ENCODE data around the gene KLHL17. TPM values are rescaled to one million over a fixed set of nuclear protein-coding genes. Genes with fewer than 3 reads are reported as not detected.

Gene KLHL17
- total RNA-seq, 1 experiment from 2014 or later: 58.8 TPM

GRCh38 chr1:995665-996633 lies 35.6 kb downstream of the KLHL17 start:
- H3K27ac ChIP-seq (ENCODE audit: low read length): no peak overlapping the region
- no peak overlapping the region for H3K4me3 ChIP-seq (ENCODE audit: low read depth in 2 of 2, low read length in 2 of 2)
- DNase-seq (ENCODE audit: low read depth, low spot score): no peak
- no peak for ATAC-seq
- no peak for TF ChIP-seq POLR2AphosphoS5 (IDR thresholded peaks at IDR 0.05; ENCODE audit: low read depth, low read length)
- TF ChIP-seq TCF7L2 (IDR thresholded peaks at IDR 0.05; ENCODE audit: low read depth, low read length): no peak
- TF ChIP-seq CTCF (IDR thresholded peaks at IDR 0.05): no peak
- no peak for TF ChIP-seq SIN3A (IDR thresholded peaks at IDR 0.05; ENCODE audit: borderline replicate concordance, insufficient read depth, low read depth, low read length)
- no peak for TF ChIP-seq REST (IDR thresholded peaks at IDR 0.05; ENCODE audit: insufficient read depth in 1 of 2, low read depth in 2 of 2, low read length in 1 of 2)
- in situ Hi-C loops (cut with HindIII; ENCODE audit: low pct_unique_long_range_greater_than_20kb, low sequenced_read_pairs) (no loop called here), intact Hi-C loops (cut with micrococcal nuclease; ENCODE audit: unreplicated experiment) (no loop called here)
- no peaks in the 10 kb centered on the region for H3K27me3 ChIP-seq (ENCODE audit: control insufficient read depth, insufficient read depth, low read length)
- no peaks in the 10 kb centered on the region; the same call in 1 of the 2 replicates for H3K36me3 ChIP-seq (ENCODE audit: control insufficient read depth, insufficient read depth, low read length)
- no TSS peak for BruUV-seq (replicated peaks)
- ChIA-PET CTCF (no interaction called here), POLR2A (no interaction called here)
- no peaks in the 10 kb centered on the region for H3K9me3 ChIP-seq (ENCODE audit: control insufficient read depth, insufficient read depth, low read depth, low read length)
- peaks cover 16% of the 10 kb centered on the region for H3K4me1 ChIP-seq (ENCODE audit: control insufficient read depth, insufficient read depth, low read length)

GRCh38 chr1:996851-997712 lies 36.7 kb downstream of the KLHL17 start:
- no peak for ATAC-seq
- no TSS peak for BruUV-seq (replicated peaks)
- intact Hi-C loops (cut with micrococcal nuclease; ENCODE audit: unreplicated experiment): no loop called here
- Histone ChIP-seq H3K4me3 (ENCODE audit: low read depth in 2 of 2, low read length in 2 of 2) (peak overlapping the region in 1 of 2 experiments; percentile 8; a peak in 1 of 4 replicates), H3K27ac (ENCODE audit: low read length) (peak overlapping the region; percentile 59; the same call in 1 of the 2 replicates), H3K4me1 (ENCODE audit: control insufficient read depth, insufficient read depth, low read length) (peaks cover 16% of the 10 kb centered on the region), H3K27me3 (ENCODE audit: control insufficient read depth, insufficient read depth, low read length) (no peaks in the 10 kb centered on the region), H3K36me3 (ENCODE audit: control insufficient read depth, insufficient read depth, low read length) (no peaks in the 10 kb centered on the region; the same call in 1 of the 2 replicates), H3K9me3 (ENCODE audit: control insufficient read depth, insufficient read depth, low read depth, low read length) (no peaks in the 10 kb centered on the region)
- no peak for DNase-seq (ENCODE audit: low read depth, low spot score)
- ChIA-PET CTCF (interaction anchor here (1.4 kb wide), 1 partner anchor 13 kb away, joined by 4 read pairs; no protein-coding TSS in a partner anchor), POLR2A (no interaction called here)
- in situ Hi-C loops (cut with HindIII; ENCODE audit: low pct_unique_long_range_greater_than_20kb, low sequenced_read_pairs): no loop called here
- TF ChIP-seq POLR2AphosphoS5 (IDR thresholded peaks at IDR 0.05; ENCODE audit: low read depth, low read length) (no peak), TCF7L2 (IDR thresholded peaks at IDR 0.05; ENCODE audit: low read depth, low read length) (no peak), REST (IDR thresholded peaks at IDR 0.05; ENCODE audit: insufficient read depth in 1 of 2, low read depth in 2 of 2, low read length in 1 of 2) (no peak), SIN3A (IDR thresholded peaks at IDR 0.05; ENCODE audit: borderline replicate concordance, insufficient read depth, low read depth, low read length) (no peak), CTCF (IDR thresholded peaks at IDR 0.05) (no peak)
